Lower leg skin (tissue), 4 donors: ENCODE measurements around the gene HMCES. TPM values are rescaled to one million over a fixed set of nuclear protein-coding genes. Genes with fewer than 3 reads are reported as not detected.
A peak's percentile ranks its signal among the peaks of the same experiment; 100 is the strongest.

Experiments used
- DNase-seq, 2 donors: peaks; one replicate each; pipeline ENCODE4 v3.0.0-alpha.2; 2019; ENCODE audit warnings: low spot score in 2 of 2
- H3K4me3 ChIP-seq: fragments of 200-600 bp; sonication (generic); 2 replicates; pipeline ENCODE4 v1.5.1; 2017; ENCODE audit warnings: mild to moderate bottlenecking, low read depth; ENCODE audit not compliant: poor library complexity, severe bottlenecking
- POLR2A ChIP-seq, 2 donors: fragments of 450-650 bp; IDR thresholded peaks; one replicate each; pipeline ENCODE4 v1.6.1; 2016 to 2017; ENCODE audit warnings: antibody characterized with exemption in 2 of 2, mild to moderate bottlenecking in 1 of 2, moderate library complexity in 1 of 2
- WGBS, 2 donors: methylation state at CpG; one replicate each; pipeline ENCODE4 v1.1.5; 2018; 5-methylcytosine and 5-hydroxymethylcytosine counted together
- intact Hi-C: fragments of 100-400 bp; cut with DNase I; formaldehyde crosslinking; loops from one replicate; pipeline ENCODE4 v1.15.0; 2023; ENCODE audit warnings: low total_unique reads
- total RNA-seq, 4 donors: library from RNA; depleted of rRNA; stranded (reverse); fragments of >200 nt; gene quantifications; one replicate each; pipeline ENCODE4 v1.1.0, GENCODE V29; 2016
- TF ChIP-seq, protein P1 (sequence below), 3 donors: fragments of 450-650 bp; IDR thresholded peaks; one replicate each; pipeline ENCODE4 v1.5.1; 2016; ENCODE audit warnings: antibody characterized with exemption in 3 of 3, mild to moderate bottlenecking in 3 of 3, moderate library complexity in 2 of 3

Gene HMCES
- total RNA-seq, 4 donors from 2014 or later: 25.2 to 34.9 (median 34.4) TPM

GRCh38 chr3:129234441-129234840 is 44.2 kb upstream of the HMCES start:
- intact Hi-C loops: no loop called here
- TF ChIP-seq, protein P1, sequence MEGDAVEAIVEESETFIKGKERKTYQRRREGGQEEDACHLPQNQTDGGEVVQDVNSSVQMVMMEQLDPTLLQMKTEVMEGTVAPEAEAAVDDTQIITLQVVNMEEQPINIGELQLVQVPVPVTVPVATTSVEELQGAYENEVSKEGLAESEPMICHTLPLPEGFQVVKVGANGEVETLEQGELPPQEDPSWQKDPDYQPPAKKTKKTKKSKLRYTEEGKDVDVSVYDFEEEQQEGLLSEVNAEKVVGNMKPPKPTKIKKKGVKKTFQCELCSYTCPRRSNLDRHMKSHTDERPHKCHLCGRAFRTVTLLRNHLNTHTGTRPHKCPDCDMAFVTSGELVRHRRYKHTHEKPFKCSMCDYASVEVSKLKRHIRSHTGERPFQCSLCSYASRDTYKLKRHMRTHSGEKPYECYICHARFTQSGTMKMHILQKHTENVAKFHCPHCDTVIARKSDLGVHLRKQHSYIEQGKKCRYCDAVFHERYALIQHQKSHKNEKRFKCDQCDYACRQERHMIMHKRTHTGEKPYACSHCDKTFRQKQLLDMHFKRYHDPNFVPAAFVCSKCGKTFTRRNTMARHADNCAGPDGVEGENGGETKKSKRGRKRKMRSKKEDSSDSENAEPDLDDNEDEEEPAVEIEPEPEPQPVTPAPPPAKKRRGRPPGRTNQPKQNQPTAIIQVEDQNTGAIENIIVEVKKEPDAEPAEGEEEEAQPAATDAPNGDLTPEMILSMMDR (IDR thresholded peaks at IDR 0.05): no peak
- no peak for TF ChIP-seq POLR2A (IDR thresholded peaks at IDR 0.05)
- no peak for DNase-seq
- H3K4me3 ChIP-seq: no peak overlapping the region
- 84 to 89% methylated on average over 3 of the region's 3 CpGs for WGBS, 2 donors

DNA sequence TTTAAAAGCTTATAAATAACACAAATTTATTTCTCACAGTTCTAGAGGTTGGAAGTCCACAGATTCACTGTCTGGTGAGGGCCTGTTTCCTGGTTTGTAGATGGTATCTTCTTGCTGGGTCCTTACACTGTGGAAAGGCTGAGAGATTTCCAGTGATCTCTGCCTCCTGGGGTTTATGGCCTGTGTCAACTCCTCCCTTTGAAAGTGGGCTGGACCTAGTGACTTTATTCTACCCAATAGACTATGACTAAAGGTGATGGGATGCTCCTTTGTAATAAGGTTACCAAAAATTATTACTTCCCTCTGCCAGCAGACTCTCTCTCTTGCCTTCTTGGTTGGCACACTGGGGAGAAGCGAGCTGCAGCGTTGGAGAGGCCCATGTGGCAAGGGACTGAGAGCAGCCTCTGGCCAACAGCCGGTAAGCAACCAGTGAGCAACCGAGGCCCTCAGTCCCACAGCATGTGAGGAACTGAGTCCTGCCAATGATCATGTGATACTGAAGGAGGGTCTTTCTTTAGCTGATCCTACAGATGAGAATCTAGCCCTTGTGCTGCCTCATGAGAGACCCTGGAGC is 43.2 kb upstream of the HMCES start:
- DNase-seq: no peak
- no peak overlapping the region for H3K4me3 ChIP-seq
- intact Hi-C loops: no loop called here
- no peak for TF ChIP-seq POLR2A (IDR thresholded peaks at IDR 0.05)
- TF ChIP-seq, protein P1 (IDR thresholded peaks at IDR 0.05): no peak
- 83 to 93% methylated on average over 4 of the region's 4 CpGs for WGBS, 2 donors

GRCh38 chr3:129238945-129239705 is 39.5 kb upstream of the HMCES start:
- 61 to 64% methylated on average over 8 of the region's 8 CpGs for WGBS, 2 donors
- TF ChIP-seq, protein P1 (IDR thresholded peaks at IDR 0.05): no peak
- TF ChIP-seq POLR2A (IDR thresholded peaks at IDR 0.05): no peak
- no peak overlapping the region for H3K4me3 ChIP-seq
- DNase-seq: peak in 1 of 2 donors; percentile 58
- intact Hi-C loops: no loop called here

DNA sequence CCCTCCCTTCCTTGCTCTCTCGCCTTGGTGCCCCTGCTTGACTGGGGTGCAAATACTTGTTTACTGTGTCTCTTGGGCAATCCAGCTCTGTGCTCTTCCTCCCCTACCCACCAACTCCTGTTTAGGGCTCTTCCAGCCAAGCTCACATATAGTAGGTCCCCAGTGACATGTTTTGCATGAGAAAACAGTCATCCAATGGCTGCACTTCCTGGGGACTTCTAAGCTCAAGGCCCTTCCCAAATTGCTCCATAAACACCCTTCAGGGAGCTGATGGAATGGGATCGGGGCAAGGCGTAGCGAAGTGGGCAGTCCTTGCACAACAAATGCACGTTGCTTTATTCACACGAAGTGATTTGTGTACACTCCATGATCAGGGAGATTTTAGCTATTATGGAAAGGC is 38.7 kb upstream of the HMCES start:
- H3K4me3 ChIP-seq: no peak overlapping the region
- DNase-seq: no peak
- intact Hi-C loops: loop anchor here (10.0 kb wide), 1 partner anchor 265 kb away; no protein-coding TSS in a partner anchor
- 54 to 68% methylated on average over 6 of the region's 6 CpGs for WGBS, 2 donors
- TF ChIP-seq, protein P1 (IDR thresholded peaks at IDR 0.05): no peak
- TF ChIP-seq POLR2A (IDR thresholded peaks at IDR 0.05): no peak

- peak in 1 of 2 donors; percentile 61 for DNase-seq
- intact Hi-C loops: loop anchor here (10.0 kb wide), 1 partner anchor 266 kb away; no protein-coding TSS in a partner anchor
- 18 to 24% methylated on average over 3 of the region's 3 CpGs for WGBS, 2 donors
- no peak overlapping the region for H3K4me3 ChIP-seq
- TF ChIP-seq, protein P1 (IDR thresholded peaks at IDR 0.05): no peak
- TF ChIP-seq POLR2A (IDR thresholded peaks at IDR 0.05): no peak
Observed at GRCh38 chr3:129240436-129240835, 38.2 kb upstream of the HMCES start.
